ENCODE measurements around the gene PCCA. TPM values are rescaled to one million over a fixed set of nuclear protein-coding genes. Genes with fewer than 3 reads are reported as not detected.

The PCCA gene
- total RNA-seq, 1 experiment from 2014 or later = 39.9 TPM

DNA sequence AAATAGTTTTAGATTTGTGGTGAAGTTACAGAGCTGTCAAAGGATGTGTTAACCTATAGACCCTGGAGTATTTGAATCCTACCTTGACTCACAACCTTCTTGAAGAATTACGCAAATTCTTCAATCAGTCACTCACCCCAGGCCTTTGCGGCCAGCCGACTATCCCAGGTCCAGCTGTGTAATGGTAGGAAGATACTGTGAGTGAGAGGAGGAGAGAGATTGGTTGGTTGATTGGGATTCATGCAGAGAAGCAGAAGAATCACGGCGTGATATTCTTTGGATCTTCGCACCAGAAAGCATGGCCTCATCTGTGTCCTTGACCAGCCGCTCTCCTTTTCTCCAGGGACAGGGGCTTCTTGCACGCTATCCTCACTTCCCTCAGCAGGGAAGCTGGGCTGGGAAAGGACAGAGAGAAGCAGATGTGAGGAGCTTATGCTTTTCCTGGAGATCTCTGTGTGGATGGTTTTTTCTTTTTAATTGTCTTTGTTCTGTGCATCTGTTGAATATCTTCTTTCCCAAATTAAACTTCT lies 250.6 kb downstream of the PCCA start:
- Mint-ChIP-seq H3K36me3 (ENCODE audit: insufficient read depth, unreplicated experiment) (peaks cover 5% of the 10 kb centered on the region), H3K27me3 (ENCODE audit: insufficient read depth, unreplicated experiment) (no peaks in the 10 kb centered on the region), H3K9me3 (ENCODE audit: unreplicated experiment) (peaks cover 10% of the 10 kb centered on the region), H3K27ac (ENCODE audit: unreplicated experiment) (no peak overlapping the region), H3K4me3 (ENCODE audit: unreplicated experiment) (no peak overlapping the region), H3K4me1 (ENCODE audit: low read depth, unreplicated experiment) (no peaks in the 10 kb centered on the region)
- H3K27me3 ChIP-seq (replicated peaks; ENCODE audit: control insufficient read depth, insufficient read depth, low read length) = no peaks in the 10 kb centered on the region
- TF ChIP-seq, protein P1, sequence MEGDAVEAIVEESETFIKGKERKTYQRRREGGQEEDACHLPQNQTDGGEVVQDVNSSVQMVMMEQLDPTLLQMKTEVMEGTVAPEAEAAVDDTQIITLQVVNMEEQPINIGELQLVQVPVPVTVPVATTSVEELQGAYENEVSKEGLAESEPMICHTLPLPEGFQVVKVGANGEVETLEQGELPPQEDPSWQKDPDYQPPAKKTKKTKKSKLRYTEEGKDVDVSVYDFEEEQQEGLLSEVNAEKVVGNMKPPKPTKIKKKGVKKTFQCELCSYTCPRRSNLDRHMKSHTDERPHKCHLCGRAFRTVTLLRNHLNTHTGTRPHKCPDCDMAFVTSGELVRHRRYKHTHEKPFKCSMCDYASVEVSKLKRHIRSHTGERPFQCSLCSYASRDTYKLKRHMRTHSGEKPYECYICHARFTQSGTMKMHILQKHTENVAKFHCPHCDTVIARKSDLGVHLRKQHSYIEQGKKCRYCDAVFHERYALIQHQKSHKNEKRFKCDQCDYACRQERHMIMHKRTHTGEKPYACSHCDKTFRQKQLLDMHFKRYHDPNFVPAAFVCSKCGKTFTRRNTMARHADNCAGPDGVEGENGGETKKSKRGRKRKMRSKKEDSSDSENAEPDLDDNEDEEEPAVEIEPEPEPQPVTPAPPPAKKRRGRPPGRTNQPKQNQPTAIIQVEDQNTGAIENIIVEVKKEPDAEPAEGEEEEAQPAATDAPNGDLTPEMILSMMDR (IDR thresholded peaks at IDR 0.05; ENCODE audit: insufficient read depth in 1 of 2, low read depth in 1 of 2, low read length in 1 of 2, severe bottlenecking in 1 of 2, unreplicated experiment in 1 of 2) = no peak
- ChIA-PET POLR2A (no interaction called here), CTCF (no interaction called here)
- no peak overlapping the region for H3K4me3 ChIP-seq (ENCODE audit: low read depth, low read length)
- peaks cover 4% of the 10 kb centered on the region for H3K9me3 ChIP-seq
- DNase-seq = no peak
- intact Hi-C loops (cut with micrococcal nuclease; ENCODE audit: unreplicated experiment) = no loop called here
- H3K36me3 ChIP-seq (ENCODE audit: control insufficient read depth, insufficient read depth, low read length) = no peaks in the 10 kb centered on the region
- no peaks in the 10 kb centered on the region for H3K4me1 ChIP-seq
- BruUV-seq (replicated peaks) = no TSS peak

DNA sequence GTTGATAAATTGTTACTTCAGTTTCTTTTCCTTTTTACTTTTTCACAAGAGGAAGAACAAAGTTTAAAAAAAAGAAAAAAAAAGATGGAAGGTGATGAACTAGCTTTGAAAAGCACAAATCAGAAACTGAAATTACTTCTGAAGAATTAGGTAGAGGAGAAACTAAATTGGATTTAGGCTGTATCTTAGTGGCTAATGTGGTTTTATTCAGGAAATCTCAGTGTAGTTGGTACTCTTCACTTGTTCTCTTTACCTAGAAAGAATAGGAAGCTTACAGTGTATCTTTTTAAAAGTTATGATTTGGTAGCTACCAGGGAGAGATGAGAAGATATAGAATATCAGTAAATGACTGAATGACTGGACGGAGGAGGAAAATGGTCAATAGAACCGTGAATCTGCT lies 252.0 kb downstream of the PCCA start:
- Mint-ChIP-seq H3K36me3 (ENCODE audit: insufficient read depth, unreplicated experiment) (peaks cover 5% of the 10 kb centered on the region), H3K4me1 (ENCODE audit: low read depth, unreplicated experiment) (no peaks in the 10 kb centered on the region), H3K27ac (ENCODE audit: unreplicated experiment) (no peak overlapping the region), H3K27me3 (ENCODE audit: insufficient read depth, unreplicated experiment) (no peaks in the 10 kb centered on the region), H3K9me3 (ENCODE audit: unreplicated experiment) (no peaks in the 10 kb centered on the region), H3K4me3 (ENCODE audit: unreplicated experiment) (no peak overlapping the region)
- no TSS peak for BruUV-seq (replicated peaks)
- no peaks in the 10 kb centered on the region for H3K27me3 ChIP-seq (replicated peaks; ENCODE audit: control insufficient read depth, insufficient read depth, low read length)
- POLR2A ChIA-PET = no interaction called here
- intact Hi-C loops (cut with micrococcal nuclease; ENCODE audit: unreplicated experiment) = no loop called here
- H3K36me3 ChIP-seq (ENCODE audit: control insufficient read depth, insufficient read depth, low read length) = no peaks in the 10 kb centered on the region
- CTCF ChIA-PET = no interaction called here
- DNase-seq = no peak
- no peak overlapping the region for H3K4me3 ChIP-seq (ENCODE audit: low read depth, low read length)
- no peaks in the 10 kb centered on the region for H3K4me1 ChIP-seq
- TF ChIP-seq, protein P1 (IDR thresholded peaks at IDR 0.05; ENCODE audit: insufficient read depth in 1 of 2, low read depth in 1 of 2, low read length in 1 of 2, severe bottlenecking in 1 of 2, unreplicated experiment in 1 of 2) = no peak
- no peaks in the 10 kb centered on the region for H3K9me3 ChIP-seq

DNA sequence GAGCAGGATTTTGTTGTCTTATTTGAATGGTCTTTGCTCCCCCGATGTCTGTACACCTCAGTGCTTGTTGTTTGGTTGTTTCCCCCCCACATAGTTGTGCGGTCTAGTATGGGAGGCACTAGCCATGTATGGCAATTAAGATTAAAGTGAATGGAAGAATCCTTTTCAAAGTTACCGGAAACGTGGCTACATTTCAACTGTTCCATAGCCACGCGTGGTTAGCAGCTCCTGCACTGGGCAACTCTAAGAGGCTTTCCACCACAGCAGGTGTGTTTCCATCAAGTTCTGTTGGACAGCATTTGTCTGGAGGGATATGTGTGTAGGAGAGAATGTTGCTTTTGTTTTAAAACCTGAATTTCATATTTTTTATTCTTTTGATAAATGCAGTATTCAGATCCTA lies 252.4 kb downstream of the PCCA start:
- no TSS peak for BruUV-seq (replicated peaks)
- no peaks in the 10 kb centered on the region for H3K4me1 ChIP-seq
- H3K4me3 ChIP-seq (ENCODE audit: low read depth, low read length) = no peak overlapping the region
- Mint-ChIP-seq H3K4me3 (ENCODE audit: unreplicated experiment) (no peak overlapping the region), H3K4me1 (ENCODE audit: low read depth, unreplicated experiment) (no peaks in the 10 kb centered on the region), H3K36me3 (ENCODE audit: insufficient read depth, unreplicated experiment) (peaks cover 2% of the 10 kb centered on the region), H3K9me3 (ENCODE audit: unreplicated experiment) (no peaks in the 10 kb centered on the region), H3K27ac (ENCODE audit: unreplicated experiment) (no peak overlapping the region), H3K27me3 (ENCODE audit: insufficient read depth, unreplicated experiment) (no peaks in the 10 kb centered on the region)
- no peak for DNase-seq
- ChIA-PET POLR2A (no interaction called here), CTCF (no interaction called here)
- TF ChIP-seq, protein P1 (IDR thresholded peaks at IDR 0.05; ENCODE audit: insufficient read depth in 1 of 2, low read depth in 1 of 2, low read length in 1 of 2, severe bottlenecking in 1 of 2, unreplicated experiment in 1 of 2) = no peak
- H3K9me3 ChIP-seq = no peaks in the 10 kb centered on the region
- no peaks in the 10 kb centered on the region for H3K27me3 ChIP-seq (replicated peaks; ENCODE audit: control insufficient read depth, insufficient read depth, low read length)
- intact Hi-C loops (cut with micrococcal nuclease; ENCODE audit: unreplicated experiment) = no loop called here
- no peaks in the 10 kb centered on the region for H3K36me3 ChIP-seq (ENCODE audit: control insufficient read depth, insufficient read depth, low read length)
